B cell (primary cell): ENCODE results near the gene ANAPC15. TPM values are rescaled to one million over a fixed set of nuclear protein-coding genes. Genes with fewer than 3 reads are reported as not detected.

Experiments
- ATAC-seq: fragments of 200-7000 bp; cut with Tn5 transposase; one replicate; pipeline ENCODE4 v1.10.0; 2021; ENCODE audit warnings: low read depth, mild to moderate bottlenecking, moderate number of reproducible peaks, moderate library complexity
- CTCF ChIA-PET: fragments of 350-600 bp; sonication (Branson Sonifier 250); formaldehyde crosslinking; loops from one replicate; lab custom pipeline; 2021; ENCODE audit warnings: antibody characterized with exemption, inconsistent platforms; lab: Charles Lee
- POLR2A ChIA-PET: fragments of 350-600 bp; sonication (Branson Sonifier 250); formaldehyde crosslinking; loops from one replicate; lab custom pipeline; 2021; ENCODE audit warnings: antibody characterized with exemption; lab: Charles Lee
- DNase-seq: peaks from one replicate; pipeline ENCODE4 v3.0.0; 2013
- H2AFZ ChIP-seq: 2 replicates; pipeline ENCODE4 v1.6.1; 2012; ENCODE audit warnings: mild to moderate bottlenecking, low read depth, low read length; ENCODE audit not compliant: insufficient read depth, poor library complexity, severe bottlenecking
- H3K27ac ChIP-seq, 2 donors: 1 replicate in 1 of 2; 2 replicates in 1 of 2; pipeline ENCODE4 v1.5.1; 2012 to 2013; ENCODE audit warnings: low read length in 2 of 2, mild to moderate bottlenecking in 2 of 2, moderate library complexity in 1 of 2
- H3K27me3 ChIP-seq, 4 experiments: fragments of 200-600 bp in 1 of 4; sonication (generic) in 1 of 4; replicated peaks in 1 of 4; 1 replicate in 2 of 4; 2 replicates in 2 of 4; pipeline versions ENCODE4 v1.6.1 to v1.7.0; 2013 to 2016; ENCODE audit warnings: low read length in 3 of 4, mild to moderate bottlenecking in 2 of 4, mixed read lengths in 1 of 4, moderate library complexity in 1 of 4; ENCODE audit not compliant: insufficient read depth in 4 of 4, control insufficient read depth in 3 of 4; ENCODE audit errors: control extremely low read depth in 1 of 4
- H3K36me3 ChIP-seq, 2 experiments: replicated peaks in 1 of 2; 1 replicate in 1 of 2; 2 replicates in 1 of 2; pipeline versions ENCODE4 v1.6.1 to v1.7.1; 2013; ENCODE audit warnings: low read length in 1 of 2; ENCODE audit not compliant: insufficient read depth in 2 of 2, control insufficient read depth in 1 of 2; ENCODE audit errors: control extremely low read depth in 1 of 2, extremely low read depth in 1 of 2
- H3K4me1 ChIP-seq, 2 donors: fragments of 200-600 bp in 1 of 2; sonication (generic) in 1 of 2; 1 replicate in 1 of 2; 2 replicates in 1 of 2; pipeline versions ENCODE4 v1.5.1 to v1.6.1; 2013 to 2017; ENCODE audit warnings: low read length in 2 of 2; ENCODE audit not compliant: control insufficient read depth in 2 of 2, insufficient read depth in 2 of 2
- H3K4me2 ChIP-seq: replicated peaks from 2 replicates; pipeline ENCODE3; 2012; ENCODE audit warnings: mild to moderate bottlenecking, low read depth, low read length; ENCODE audit not compliant: poor library complexity, severe bottlenecking
- H3K4me3 ChIP-seq, 5 experiments: fragments of 200-600 bp in 1 of 5; sonication (generic) in 1 of 5; 1 replicate in 3 of 5; 2 replicates in 2 of 5; pipeline versions ENCODE4 v1.5.1 to v1.7.0; 2011 to 2016; ENCODE audit warnings: low read length in 4 of 5, mild to moderate bottlenecking in 4 of 5, low read depth in 2 of 5, control low read depth in 1 of 5, moderate library complexity in 1 of 5; ENCODE audit not compliant: insufficient read depth in 1 of 5; ENCODE audit errors: control extremely low read depth in 1 of 5, extremely low read depth in 1 of 5
- H3K79me2 ChIP-seq: fragments of 200-600 bp; sonication (generic); one replicate; pipeline ENCODE4 v1.6.0; 2016; ENCODE audit warnings: low read length; ENCODE audit not compliant: control insufficient read depth, insufficient read depth
- H3K9ac ChIP-seq: fragments of 200-600 bp; sonication (generic); 2 replicates; pipeline ENCODE4 v1.6.1; 2017; ENCODE audit warnings: mild to moderate bottlenecking, low read length, moderate library complexity
- H3K9me3 ChIP-seq, 3 donors: one replicate each; pipeline versions ENCODE4 v1.6.1 to v1.7.1; 2013; ENCODE audit warnings: low read length in 2 of 3; ENCODE audit not compliant: control insufficient read depth in 2 of 3, insufficient read depth in 1 of 3; ENCODE audit errors: control extremely low read depth in 1 of 3
- H4K20me1 ChIP-seq: 2 replicates; pipeline ENCODE4 v1.6.0; 2012; ENCODE audit warnings: mild to moderate bottlenecking, low read length; ENCODE audit not compliant: insufficient read depth, control insufficient read depth, poor library complexity, severe bottlenecking
- H3K27ac Mint-ChIP-seq: one replicate; pipeline ENCODE4 v1.8.0; 2021; ENCODE audit warnings: mixed read lengths
- H3K27me3 Mint-ChIP-seq: one replicate; pipeline ENCODE4 v1.8.0; 2021; ENCODE audit warnings: mixed read lengths
- H3K4me1 Mint-ChIP-seq: one replicate; pipeline ENCODE4 v1.8.0; 2021; ENCODE audit warnings: mixed read lengths
- H3K4me3 Mint-ChIP-seq: one replicate; pipeline ENCODE4 v1.8.0; 2021; ENCODE audit warnings: mixed read lengths
- H3K9me3 Mint-ChIP-seq: one replicate; pipeline ENCODE4 v1.8.0; 2022; ENCODE audit warnings: mixed read lengths; ENCODE audit not compliant: insufficient read depth
- CTCF ChIP-seq: fragments of 200-600 bp; IDR thresholded peaks from one replicate; pipeline ENCODE4 v1.8.0; 2022; ENCODE audit warnings: antibody characterized with exemption, mild to moderate bottlenecking
- EZH2 ChIP-seq: IDR thresholded peaks from 2 replicates; pipeline ENCODE4 v1.6.1; 2012; ENCODE audit warnings: borderline replicate concordance, low read depth, mild to moderate bottlenecking, moderate library complexity, low read length; ENCODE audit not compliant: insufficient read depth, poor library complexity, severe bottlenecking
- WGBS: methylation state at CpG from one replicate; pipeline ENCODE4 v1.1.5; 2013; ENCODE audit warnings: missing lambda C conversion rate; ENCODE audit not compliant: insufficient coverage; 5-methylcytosine and 5-hydroxymethylcytosine counted together
- intact Hi-C: fragments of 100-400 bp; cut with micrococcal nuclease; formaldehyde crosslinking; loops from one replicate; pipeline ENCODE4 v1.10.0; 2022
- polyA minus RNA-seq: library from RNA; depleted of rRNA, polyadenylated mRNA; stranded (reverse); fragments of >200 nt; gene quantifications from 2 replicates; pipeline ENCODE4 v1.2.3, GENCODE V29; 2012
- polyA plus RNA-seq: library from polyadenylated mRNA; depleted of rRNA; stranded (reverse); fragments of >200 nt; gene quantifications from 2 replicates; pipeline ENCODE4 v1.2.3, GENCODE V29; 2012
- total RNA-seq, 2 donors: library from RNA; stranded (reverse); fragments of 120-200 nt in 1 of 2; gene quantifications; 1 replicate in 1 of 2; 2 replicates in 1 of 2; pipeline versions ENCODE4 v1.2.3 to v1.2.4, GENCODE V29; 2013 to 2022

The ANAPC15 gene
- 27.1 and 29.2 TPM in 2 replicates for total RNA-seq
- total RNA-seq (2013), result 32.6 TPM
- polyA plus RNA-seq, result 27.7 and 30.0 TPM in 2 replicates
- 18.1 and 27.1 TPM in 2 replicates for polyA minus RNA-seq

GRCh38 chr11:72112143-72112977, at the start of gene ANAPC15:
TSS of gene ANAPC15 (minus strand) at chr11:72112695. CDS start at chr11:72111276, 1,419 bp downstream.
- H3K9me3 Mint-ChIP-seq, result no peaks in the 10 kb centered on the region
- H3K4me3 ChIP-seq, result peak within 1 kb of the TSS; percentile 67 to 94 (median 78)
- WGBS, result under 1% methylated on average over 49 of the region's 49 CpGs

More at GRCh38 chr11:72112143-72112977, at the start of gene ANAPC15:
- no peak for TF ChIP-seq EZH2
- no peak for TF ChIP-seq CTCF
- H4K20me1 ChIP-seq, result no peaks in the 10 kb centered on the region
- H3K27ac ChIP-seq, result peak within 1 kb of the TSS; percentile 95
- H3K36me3 ChIP-seq, result peaks cover 0 to 24% of the 10 kb centered on the region in 2 experiments
- ATAC-seq (peak; percentile 89), DNase-seq (peak; percentile 99)
- ChIA-PET CTCF (interaction anchor here (0.7 to 2.2 kb wide), 6 partner anchors 13 to 87 kb away, joined by 3 to 10 read pairs (median 4); no protein-coding TSS in a partner anchor), POLR2A (interaction anchor here (0.6 to 1.8 kb wide), 7 partner anchors 21 to 1847 kb away, joined by 3 to 6 read pairs (median 3); no protein-coding TSS in a partner anchor)
- peak within 1 kb of the TSS; percentile 74 for H3K9ac ChIP-seq
- intact Hi-C loops, result loop anchor here (1.0 to 2.0 kb wide), 8 partner anchors 9 to 325 kb away; partner anchors contain the start of genes CLPB, LAMTOR1, LRRC51 and NUMA1
- peaks cover 14% of the 10 kb centered on the region for H3K27me3 Mint-ChIP-seq
- H3K4me1 Mint-ChIP-seq, result peaks cover 20% of the 10 kb centered on the region
- peak within 1 kb of the TSS; percentile 81 for H3K4me2 ChIP-seq
- peaks cover 0 to 12% (median 0%) of the 10 kb centered on the region in 4 experiments for H3K27me3 ChIP-seq
- peak within 1 kb of the TSS; percentile 93 for H3K4me3 Mint-ChIP-seq
- H3K27ac Mint-ChIP-seq, result peak within 1 kb of the TSS; percentile 98
- H2AFZ ChIP-seq, result peak within 1 kb of the TSS; percentile 78
- peaks cover 12% of the 10 kb centered on the region for H3K79me2 ChIP-seq
- H3K9me3 ChIP-seq, result no peaks in the 10 kb centered on the region
- H3K4me1 ChIP-seq, result peaks cover 14 to 19% of the 10 kb centered on the region in 2 donors
